NB4 (cell line): ENCODE results near the gene PRKG2.

Experiments used
- CTCF ChIP-seq: IDR thresholded peaks from one replicate; pipeline ENCODE4 v1.5.1; 2012; ENCODE audit warnings: low read depth, low read length
- MAX ChIP-seq: IDR thresholded peaks from 2 replicates; pipeline ENCODE4 v1.6.1; 2011; ENCODE audit warnings: low read depth, low read length
- MYC ChIP-seq: IDR thresholded peaks from 2 replicates; pipeline ENCODE4 v1.6.1; 2011; ENCODE audit warnings: low read depth, low read length
- POLR2A ChIP-seq: IDR thresholded peaks from 2 replicates; pipeline ENCODE4 v1.6.1; 2011; ENCODE audit warnings: mild to moderate bottlenecking; ENCODE audit not compliant: insufficient read length; ENCODE audit errors: extremely low read depth

GRCh38 chr4:81162752-81163458 lies 52.1 kb downstream of the PRKG2 start:
- TF ChIP-seq CTCF (no peak), POLR2A (no peak), MAX (no peak), MYC (no peak)
